ENCODE measurements around the gene HIP1R. TPM values are rescaled to one million over a fixed set of nuclear protein-coding genes. Genes with fewer than 3 reads are reported as not detected.

The HIP1R gene
- total RNA-seq, 1 donor from 2014 or later = 10.0 TPM

- DNase-seq (ENCODE audit: low read depth) = no peak
Measured at GRCh38 chr12:122827258-122827657, 8.0 kb upstream of the HIP1R start.

GRCh38 chr12:122830517-122831214 is 4.6 kb upstream of the HIP1R start:
- no peak for DNase-seq (ENCODE audit: low read depth)

- peak; percentile 85 for DNase-seq (ENCODE audit: low read depth)
Measured at GRCh38 chr12:122834104-122834920, 945 bp upstream of the HIP1R start.

GRCh38 chr12:122835750-122836026 is 431 bp downstream of the HIP1R start:
- peak; percentile 25 for DNase-seq (ENCODE audit: low read depth)

- no peak for DNase-seq (ENCODE audit: low read depth)
Measured at GRCh38 chr12:122836027-122836921, 1.0 kb downstream of the HIP1R start.

GRCh38 chr12:122837306-122838265 is 2.3 kb downstream of the HIP1R start:
- DNase-seq (ENCODE audit: low read depth) = no peak

GRCh38 chr12:122838841-122839240 is 3.6 kb downstream of the HIP1R start:
- no peak for DNase-seq (ENCODE audit: low read depth)

- DNase-seq (ENCODE audit: low read depth) = peak; percentile 45
Measured at GRCh38 chr12:122839907-122840554, 4.8 kb downstream of the HIP1R start.

- DNase-seq (ENCODE audit: low read depth) = no peak
Measured at GRCh38 chr12:122840580-122841513, 5.6 kb downstream of the HIP1R start.

- peak; percentile 85 for DNase-seq (ENCODE audit: low read depth)
Measured at GRCh38 chr12:122841544-122842321, 6.5 kb downstream of the HIP1R start.

GRCh38 chr12:122842505-122843405 is 7.5 kb downstream of the HIP1R start:
- DNase-seq (ENCODE audit: low read depth) = no peak

- no peak for DNase-seq (ENCODE audit: low read depth)
Measured at GRCh38 chr12:122843455-122843854, 8.2 kb downstream of the HIP1R start.

- DNase-seq (ENCODE audit: low read depth) = no peak
Measured at GRCh38 chr12:122844366-122844971, 9.2 kb downstream of the HIP1R start.

GRCh38 chr12:122845041-122845864 is 10.0 kb downstream of the HIP1R start:
- DNase-seq (ENCODE audit: low read depth) = no peak

GRCh38 chr12:122845865-122846621 is 10.8 kb downstream of the HIP1R start:
- DNase-seq (ENCODE audit: low read depth) = peak; percentile 51

Data from myocyte (in vitro differentiated cells).